Measurements from ENCODE around the gene ID2.

GRCh38 chr2:8685697-8686358, 4.0 kb downstream of the ID2 start:
- TF ChIP-seq CTCF (IDR thresholded peaks at IDR 0.05; ENCODE audit: borderline replicate concordance, extremely low read depth, low read length, poor library complexity, severe bottlenecking): peak; percentile 98
- TF ChIP-seq EZH2 (IDR thresholded peaks at IDR 0.05; ENCODE audit: borderline replicate concordance, low read depth, low read length, severe bottlenecking): no peak
